ENCODE data around the gene ATP6V1G3. TPM values are rescaled to one million over a fixed set of nuclear protein-coding genes. Genes with fewer than 3 reads are reported as not detected.

The ATP6V1G3 gene
- total RNA-seq, 1 donor from 2014 or later, result not detected

Other genes starting within 250 kb of the ATP6V1G3 start
- 552 and 571 TPM in 2 replicates for gene PTPRC, start 98.4 kb upstream of the ATP6V1G3 start, total RNA-seq